Hepatocyte (in vitro differentiated cells): ENCODE measurements around the gene SLC9C2.
"Not testable (repeated sequence)": the region's sequence is repeated elsewhere in the genome, so short reads cannot be mapped to it uniquely, and the experiment has no call there.

Source experiments
- EZH2 ChIP-seq: fragments of 200-600 bp; sonication (generic); IDR thresholded peaks from 2 replicates; pipeline ENCODE4 v1.6.1; 2016; ENCODE audit warnings: antibody characterized with exemption, mild to moderate bottlenecking, borderline replicate concordance
- EZH2phosphoT487 ChIP-seq: fragments of 200-600 bp; sonication (generic); IDR thresholded peaks from one replicate; pipeline ENCODE4 v1.6.1; 2018; ENCODE audit warnings: antibody characterized with exemption, mild to moderate bottlenecking, low read depth, moderate library complexity; ENCODE audit not compliant: unreplicated experiment, severe bottlenecking
- TF ChIP-seq, protein P1 (sequence below): fragments of 200-600 bp; sonication (generic); IDR thresholded peaks from 2 replicates; pipeline ENCODE4 v1.5.1; 2016; ENCODE audit warnings: antibody characterized with exemption, mild to moderate bottlenecking; ENCODE audit not compliant: poor library complexity

GRCh38 chr1:173642450-173643139 is 39.7 kb upstream of the SLC9C2 start:
- TF ChIP-seq EZH2, EZH2phosphoT487: not testable (repeated sequence)
- TF ChIP-seq, protein P1, sequence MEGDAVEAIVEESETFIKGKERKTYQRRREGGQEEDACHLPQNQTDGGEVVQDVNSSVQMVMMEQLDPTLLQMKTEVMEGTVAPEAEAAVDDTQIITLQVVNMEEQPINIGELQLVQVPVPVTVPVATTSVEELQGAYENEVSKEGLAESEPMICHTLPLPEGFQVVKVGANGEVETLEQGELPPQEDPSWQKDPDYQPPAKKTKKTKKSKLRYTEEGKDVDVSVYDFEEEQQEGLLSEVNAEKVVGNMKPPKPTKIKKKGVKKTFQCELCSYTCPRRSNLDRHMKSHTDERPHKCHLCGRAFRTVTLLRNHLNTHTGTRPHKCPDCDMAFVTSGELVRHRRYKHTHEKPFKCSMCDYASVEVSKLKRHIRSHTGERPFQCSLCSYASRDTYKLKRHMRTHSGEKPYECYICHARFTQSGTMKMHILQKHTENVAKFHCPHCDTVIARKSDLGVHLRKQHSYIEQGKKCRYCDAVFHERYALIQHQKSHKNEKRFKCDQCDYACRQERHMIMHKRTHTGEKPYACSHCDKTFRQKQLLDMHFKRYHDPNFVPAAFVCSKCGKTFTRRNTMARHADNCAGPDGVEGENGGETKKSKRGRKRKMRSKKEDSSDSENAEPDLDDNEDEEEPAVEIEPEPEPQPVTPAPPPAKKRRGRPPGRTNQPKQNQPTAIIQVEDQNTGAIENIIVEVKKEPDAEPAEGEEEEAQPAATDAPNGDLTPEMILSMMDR, result not testable (repeated sequence)
